ENCODE measurements around the gene KIF19. TPM values are rescaled to one million over a fixed set of nuclear protein-coding genes. Genes with fewer than 3 reads are reported as not detected.

KIF19 gene
- total and polyA plus RNA-seq, 2 donors (not counting 1 experiment from before 2014, with no cell fraction given) = not detected

- intact Hi-C loops (cut with micrococcal nuclease) = no loop called here
- Histone ChIP-seq H3K9me3 (ENCODE audit: control extremely low read depth in 1 of 3, control insufficient read depth in 2 of 3, insufficient read depth in 1 of 3, low read length in 2 of 3) (no peaks in the 10 kb centered on the region), H3K4me2 (replicated peaks; ENCODE audit: low read depth, low read length, poor library complexity, severe bottlenecking) (no peak overlapping the region), H3K9ac (ENCODE audit: low read length) (no peak overlapping the region), H3K27ac (ENCODE audit: low read length in 2 of 2) (no peak overlapping the region), H3K4me3 (ENCODE audit: control extremely low read depth in 1 of 5, extremely low read depth in 1 of 5, insufficient read depth in 1 of 5, low read depth in 2 of 5, low read length in 4 of 5) (no peak overlapping the region), H3K79me2 (ENCODE audit: control insufficient read depth, insufficient read depth, low read length) (no peaks in the 10 kb centered on the region), H4K20me1 (ENCODE audit: control insufficient read depth, insufficient read depth, low read length, poor library complexity, severe bottlenecking) (no peaks in the 10 kb centered on the region), H3K4me1 (ENCODE audit: control insufficient read depth in 2 of 2, insufficient read depth in 2 of 2, low read length in 2 of 2) (no peaks in the 10 kb centered on the region), H2AFZ (ENCODE audit: insufficient read depth, low read depth, low read length, poor library complexity, severe bottlenecking) (no peak overlapping the region), H3K36me3 (replicated peaks in 1 of 2; ENCODE audit: control extremely low read depth in 1 of 2, control insufficient read depth in 1 of 2, extremely low read depth in 1 of 2, insufficient read depth in 2 of 2, low read length in 1 of 2) (no peaks in the 10 kb centered on the region), H3K27me3 (replicated peaks in 1 of 4; ENCODE audit: control extremely low read depth in 1 of 4, control insufficient read depth in 3 of 4, insufficient read depth in 4 of 4, low read length in 3 of 4) (no peaks in the 10 kb centered on the region)
- CTCF ChIA-PET = no interaction called here
- TF ChIP-seq EZH2 (IDR thresholded peaks at IDR 0.05; ENCODE audit: borderline replicate concordance, insufficient read depth, low read depth, low read length, poor library complexity, severe bottlenecking) (no peak), CTCF (IDR thresholded peaks at IDR 0.05) (no peak)
- ATAC-seq (ENCODE audit: low read depth) = no peak
- Mint-ChIP-seq H3K4me3 (no peak overlapping the region), H3K4me1 (no peaks in the 10 kb centered on the region), H3K27me3 (peaks cover 18% of the 10 kb centered on the region), H3K27ac (no peak overlapping the region), H3K9me3 (ENCODE audit: insufficient read depth) (no peaks in the 10 kb centered on the region)
- DNase-seq = no peak
- 79% methylated on average over 10 of the region's 13 CpGs for WGBS (ENCODE audit: insufficient coverage)
- POLR2A ChIA-PET = no interaction called here
These were observed 19.6 kb downstream of the KIF19 start for GRCh38 chr17:74345433-74346241.

- Histone ChIP-seq H3K79me2 (ENCODE audit: control insufficient read depth, insufficient read depth, low read length) (no peaks in the 10 kb centered on the region), H4K20me1 (ENCODE audit: control insufficient read depth, insufficient read depth, low read length, poor library complexity, severe bottlenecking) (no peaks in the 10 kb centered on the region), H2AFZ (ENCODE audit: insufficient read depth, low read depth, low read length, poor library complexity, severe bottlenecking) (no peak overlapping the region), H3K27me3 (replicated peaks in 1 of 4; ENCODE audit: control extremely low read depth in 1 of 4, control insufficient read depth in 3 of 4, insufficient read depth in 4 of 4, low read length in 3 of 4) (peaks cover 0 to 7% (median 2%) of the 10 kb centered on the region in 4 experiments), H3K4me1 (ENCODE audit: control insufficient read depth in 2 of 2, insufficient read depth in 2 of 2, low read length in 2 of 2) (no peaks in the 10 kb centered on the region), H3K4me2 (replicated peaks; ENCODE audit: low read depth, low read length, poor library complexity, severe bottlenecking) (no peak overlapping the region), H3K4me3 (ENCODE audit: control extremely low read depth in 1 of 5, extremely low read depth in 1 of 5, insufficient read depth in 1 of 5, low read depth in 2 of 5, low read length in 4 of 5) (no peak overlapping the region), H3K36me3 (replicated peaks in 1 of 2; ENCODE audit: control extremely low read depth in 1 of 2, control insufficient read depth in 1 of 2, extremely low read depth in 1 of 2, insufficient read depth in 2 of 2, low read length in 1 of 2) (no peaks in the 10 kb centered on the region), H3K27ac (ENCODE audit: low read length in 2 of 2) (no peak overlapping the region), H3K9ac (ENCODE audit: low read length) (no peak overlapping the region), H3K9me3 (ENCODE audit: control extremely low read depth in 1 of 3, control insufficient read depth in 2 of 3, insufficient read depth in 1 of 3, low read length in 2 of 3) (no peaks in the 10 kb centered on the region)
- no peaks in the 10 kb centered on the region for H3K9me3 Mint-ChIP-seq (ENCODE audit: insufficient read depth)
- TF ChIP-seq EZH2 (IDR thresholded peaks at IDR 0.05; ENCODE audit: borderline replicate concordance, insufficient read depth, low read depth, low read length, poor library complexity, severe bottlenecking) = no peak
- TF ChIP-seq CTCF (IDR thresholded peaks at IDR 0.05) = no peak
- H3K27ac Mint-ChIP-seq = no peak overlapping the region
- DNase-seq = no peak
- intact Hi-C loops (cut with micrococcal nuclease) = no loop called here
- H3K4me3 Mint-ChIP-seq = no peak overlapping the region
- peaks cover 22% of the 10 kb centered on the region for H3K27me3 Mint-ChIP-seq
- 91% methylated on average over 13 of the region's 14 CpGs for WGBS (ENCODE audit: insufficient coverage)
- no peaks in the 10 kb centered on the region for H3K4me1 Mint-ChIP-seq
- CTCF ChIA-PET = no interaction called here
- POLR2A ChIA-PET = no interaction called here
- ATAC-seq (ENCODE audit: low read depth) = no peak
These were observed 21.6 kb downstream of the KIF19 start for GRCh38 chr17:74347646-74348045.

Measured in B cell (primary cell).